ENCODE results near the gene ROR1.
A peak's percentile ranks its signal among the peaks of the same experiment; 100 is the strongest.
"Not testable (repeated sequence)": the region's sequence is repeated elsewhere in the genome, so short reads cannot be mapped to it uniquely, and the experiment has no call there.

ROR1 gene

GRCh38 chr1:63821091-63822005 lies 47.5 kb downstream of the ROR1 start:
- no peak for FAIRE-seq
- DNase-seq (ENCODE audit: low spot score), result peak; percentile 52

GRCh38 chr1:63822540-63822939 lies 48.7 kb downstream of the ROR1 start:
- no peak for FAIRE-seq
- DNase-seq (ENCODE audit: low spot score), result no peak

- DNase-seq (ENCODE audit: low spot score) (no peak), FAIRE-seq (no peak)
Observed at GRCh38 chr1:63824451-63824850, 50.6 kb downstream of the ROR1 start.

GRCh38 chr1:63825111-63825510 lies 51.3 kb downstream of the ROR1 start:
- FAIRE-seq (no peak), DNase-seq (ENCODE audit: low spot score) (no peak)

GRCh38 chr1:63826246-63826861 lies 52.5 kb downstream of the ROR1 start:
- not testable (repeated sequence) for DNase-seq (ENCODE audit: low spot score)
- FAIRE-seq, result peak; percentile 79

- FAIRE-seq (no peak), DNase-seq (ENCODE audit: low spot score) (peak; percentile 23)
Observed at GRCh38 chr1:63827411-63828321, 53.8 kb downstream of the ROR1 start.

GRCh38 chr1:63828322-63829044 lies 54.7 kb downstream of the ROR1 start:
- no peak for FAIRE-seq
- no peak for DNase-seq (ENCODE audit: low spot score)

GRCh38 chr1:63829349-63830327 lies 55.8 kb downstream of the ROR1 start:
- FAIRE-seq (no peak), DNase-seq (ENCODE audit: low spot score) (no peak)

GRCh38 chr1:63831409-63831808 lies 57.6 kb downstream of the ROR1 start:
- DNase-seq (ENCODE audit: low spot score) (no peak), FAIRE-seq (no peak)

- no peak for DNase-seq (ENCODE audit: low spot score)
- FAIRE-seq, result no peak
Observed at GRCh38 chr1:63833363-63834119, 59.7 kb downstream of the ROR1 start.

GRCh38 chr1:63835128-63835527 lies 61.3 kb downstream of the ROR1 start:
- DNase-seq (ENCODE audit: low spot score) (no peak), FAIRE-seq (no peak)

GRCh38 chr1:63836374-63836773 lies 62.6 kb downstream of the ROR1 start:
- DNase-seq (ENCODE audit: low spot score) (no peak), FAIRE-seq (no peak)

- FAIRE-seq, result no peak
Observed at GRCh38 chr1:63836830-63837229, 63.0 kb downstream of the ROR1 start.

GRCh38 chr1:63843010-63843409 lies 69.2 kb downstream of the ROR1 start:
- FAIRE-seq, result no peak
- DNase-seq (ENCODE audit: low spot score), result no peak

More at GRCh38 chr1:63836830-63837229, 63.0 kb downstream of the ROR1 start:
- DNase-seq (ENCODE audit: low spot score), result no peak

GRCh38 chr1:63843884-63844283 lies 70.1 kb downstream of the ROR1 start:
- peak; percentile 50 for FAIRE-seq
- DNase-seq (ENCODE audit: low spot score), result no peak

GRCh38 chr1:63845346-63845745 lies 71.5 kb downstream of the ROR1 start:
- DNase-seq (ENCODE audit: low spot score), result no peak
- FAIRE-seq, result no peak

GRCh38 chr1:63847308-63847910 lies 73.6 kb downstream of the ROR1 start:
- FAIRE-seq, result no peak
- peak; percentile 45 for DNase-seq (ENCODE audit: low spot score)

GRCh38 chr1:63848733-63849132 lies 74.9 kb downstream of the ROR1 start:
- no peak for FAIRE-seq

GRCh38 chr1:63849149-63849548 lies 75.3 kb downstream of the ROR1 start:
- no peak for FAIRE-seq
- no peak for DNase-seq (ENCODE audit: low spot score)

More at GRCh38 chr1:63848733-63849132, 74.9 kb downstream of the ROR1 start:
- no peak for DNase-seq (ENCODE audit: low spot score)
